Mesendoderm (in vitro differentiated cells): ENCODE measurements around the gene OR10H5.

Experiments used
- DNase-seq: peaks from one replicate; pipeline ENCODE4 v3.0.0; 2013
- H2AK5ac ChIP-seq: 2 replicates; pipeline ENCODE4 v1.6.1; 2013; ENCODE audit warnings: low read length, inconsistent platforms
- H2BK120ac ChIP-seq: 2 replicates; pipeline ENCODE4 v1.6.1; 2013; ENCODE audit warnings: low read depth, mild to moderate bottlenecking, low read length, moderate library complexity, mixed read lengths
- H2BK15ac ChIP-seq: replicated peaks from 2 replicates; pipeline ENCODE4 v1.6.1; 2013; ENCODE audit warnings: low read depth, mild to moderate bottlenecking, moderate library complexity
- H2BK5ac ChIP-seq: 2 replicates; pipeline ENCODE4 v1.6.1; 2013; ENCODE audit warnings: low read length, inconsistent platforms
- H3K18ac ChIP-seq: 2 replicates; pipeline ENCODE4 v1.6.1; 2013; ENCODE audit warnings: mild to moderate bottlenecking, low read length, mixed read lengths
- H3K23ac ChIP-seq: one replicate; pipeline ENCODE4 v1.6.1; 2013; ENCODE audit warnings: low read length
- H3K27ac ChIP-seq: 2 replicates; pipeline ENCODE4 v1.5.1; 2013; ENCODE audit warnings: low read depth, mild to moderate bottlenecking, inconsistent platforms, low read length, moderate library complexity
- H3K27me3 ChIP-seq: 2 replicates; pipeline ENCODE4 v1.6.1; 2013; ENCODE audit warnings: low read length, control low read depth, mild to moderate bottlenecking, inconsistent platforms; ENCODE audit not compliant: insufficient read depth, poor library complexity
- H3K36me3 ChIP-seq: 2 replicates; pipeline ENCODE4 v1.6.1; 2013; ENCODE audit warnings: low read length, inconsistent platforms; ENCODE audit not compliant: control insufficient read depth, insufficient read depth
- H3K4ac ChIP-seq: one replicate; pipeline ENCODE4 v1.6.1; 2013; ENCODE audit warnings: low read depth, mild to moderate bottlenecking, low read length, moderate library complexity
- H3K4me1 ChIP-seq: 2 replicates; pipeline ENCODE4 v1.6.1; 2013; ENCODE audit warnings: low read depth, low read length, inconsistent platforms; ENCODE audit not compliant: control insufficient read depth
- H3K4me2 ChIP-seq: 2 replicates; pipeline ENCODE4 v1.6.1; 2013; ENCODE audit warnings: low read length
- H3K4me3 ChIP-seq: 2 replicates; pipeline ENCODE4 v1.5.1; 2013; ENCODE audit warnings: mild to moderate bottlenecking, low read length
- H3K56ac ChIP-seq: one replicate; pipeline ENCODE4 v1.6.1; 2013; ENCODE audit warnings: low read length
- H3K79me1 ChIP-seq: 2 replicates; pipeline ENCODE4 v1.6.1; 2013; ENCODE audit warnings: low read length, inconsistent platforms
- H3K79me2 ChIP-seq: 2 replicates; pipeline ENCODE4 v1.6.1; 2013; ENCODE audit warnings: mild to moderate bottlenecking, low read length; ENCODE audit not compliant: control insufficient read depth, insufficient read depth
- H3K9ac ChIP-seq: 2 replicates; pipeline ENCODE4 v1.6.1; 2013; ENCODE audit warnings: low read length, inconsistent platforms
- H4K5ac ChIP-seq: one replicate; pipeline ENCODE4 v1.6.1; 2013; ENCODE audit warnings: low read length
- H4K8ac ChIP-seq: one replicate; pipeline ENCODE4 v1.6.1; 2013; ENCODE audit warnings: low read depth, mild to moderate bottlenecking, control low read depth, low read length, moderate library complexity
- WGBS: extraction: QIAGEN DNeasy Blood & Tissue Kit; methylation state at CpG from one replicate; pipeline ENCODE4 v1.1.7; 2013; ENCODE audit warnings: low lambda C conversion rate, missing lambda C conversion rate; ENCODE audit not compliant: insufficient coverage; ENCODE audit errors: extremely low coverage; 5-methylcytosine and 5-hydroxymethylcytosine counted together

Gene OR10H5

DNA sequence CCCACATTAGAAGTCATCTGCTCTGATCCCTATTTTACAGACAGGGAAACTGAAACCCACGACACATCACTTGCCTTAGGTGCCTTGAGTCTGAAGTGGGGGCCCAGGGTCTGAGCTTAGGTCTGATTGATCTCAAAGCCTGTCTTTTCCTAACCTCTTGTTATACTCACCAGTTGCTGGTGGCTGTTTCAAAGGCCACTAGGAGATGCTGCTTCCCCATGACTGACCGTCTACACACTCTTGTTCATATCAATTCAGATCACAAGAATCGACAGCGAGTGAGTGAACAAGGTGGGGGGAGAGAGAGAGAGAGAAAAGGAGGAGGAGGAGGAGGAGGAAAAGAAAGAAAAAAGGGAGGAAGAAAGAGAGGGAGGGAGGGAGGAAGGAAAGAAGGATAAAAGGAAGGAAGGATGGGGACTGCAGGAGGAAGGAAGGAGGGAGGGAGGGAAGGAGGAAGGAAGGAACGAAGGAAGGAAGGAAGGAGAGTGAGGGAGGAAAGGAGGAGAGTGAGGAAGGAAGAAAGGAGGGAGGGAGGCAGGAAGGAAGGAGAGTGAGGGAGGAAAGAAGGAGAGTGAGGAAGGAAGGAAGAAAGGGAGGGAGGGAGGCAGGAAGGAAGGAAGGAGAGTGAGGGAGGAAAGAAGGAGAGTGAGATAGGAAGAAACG, 24.7 kb downstream of the OR10H5 start:
- H3K4me3 ChIP-seq, result no peak overlapping the region
- H3K4me2 ChIP-seq, result no peak overlapping the region
- H3K27ac ChIP-seq, result no peak overlapping the region
- WGBS, result 100% methylated on average over 2 of the region's 6 CpGs
- H4K8ac ChIP-seq, result no peak overlapping the region
- H3K79me2 ChIP-seq, result no peaks in the 10 kb centered on the region
- no peak overlapping the region for H2BK15ac ChIP-seq
- H3K23ac ChIP-seq, result no peak overlapping the region
- no peak overlapping the region for H3K4ac ChIP-seq
- no peak overlapping the region for H2AK5ac ChIP-seq
- H3K36me3 ChIP-seq, result no peaks in the 10 kb centered on the region
- no peak overlapping the region for H2BK120ac ChIP-seq
- H3K79me1 ChIP-seq, result no peaks in the 10 kb centered on the region
- H3K9ac ChIP-seq, result no peak overlapping the region
- no peak for DNase-seq
- H3K4me1 ChIP-seq, result no peaks in the 10 kb centered on the region
- H3K27me3 ChIP-seq, result no peaks in the 10 kb centered on the region
- H3K56ac ChIP-seq, result no peak overlapping the region
- H3K18ac ChIP-seq, result no peak overlapping the region
- no peak overlapping the region for H2BK5ac ChIP-seq
- H4K5ac ChIP-seq, result no peak overlapping the region

DNA sequence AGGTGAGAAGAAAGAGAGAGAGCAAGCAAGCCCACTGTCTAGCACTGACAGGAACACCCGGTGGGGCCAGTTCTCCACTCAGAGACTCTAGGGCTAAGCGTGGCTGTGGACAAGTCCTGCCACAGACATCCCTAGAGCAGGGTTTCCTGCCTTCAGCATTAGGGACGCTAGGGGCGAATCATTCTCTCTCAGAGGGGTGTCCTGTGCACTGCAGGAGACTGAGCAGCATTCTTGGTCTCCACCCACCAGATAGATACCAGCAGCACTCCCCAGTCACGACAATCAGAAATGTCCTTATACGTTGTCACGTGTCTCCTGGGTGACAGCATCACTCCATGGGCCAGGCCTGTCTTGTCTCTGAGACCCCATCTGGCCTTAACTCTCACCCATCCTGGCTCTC, 26.5 kb downstream of the OR10H5 start:
- H3K36me3 ChIP-seq, result no peaks in the 10 kb centered on the region
- no peak overlapping the region for H3K9ac ChIP-seq
- H3K27me3 ChIP-seq, result no peaks in the 10 kb centered on the region
- WGBS, result no CpG with 5 or more reads among the region's 7 CpGs
- H3K79me1 ChIP-seq, result no peaks in the 10 kb centered on the region
- H3K4me1 ChIP-seq, result no peaks in the 10 kb centered on the region
- H4K5ac ChIP-seq, result no peak overlapping the region
- no peak overlapping the region for H3K56ac ChIP-seq
- H3K4ac ChIP-seq, result no peak overlapping the region
- H3K79me2 ChIP-seq, result no peaks in the 10 kb centered on the region
- no peak overlapping the region for H3K27ac ChIP-seq
- H2AK5ac ChIP-seq, result no peak overlapping the region
- no peak overlapping the region for H2BK5ac ChIP-seq
- no peak overlapping the region for H2BK120ac ChIP-seq
- H3K23ac ChIP-seq, result no peak overlapping the region
- H3K4me3 ChIP-seq, result no peak overlapping the region
- no peak overlapping the region for H3K18ac ChIP-seq
- DNase-seq, result no peak
- no peak overlapping the region for H4K8ac ChIP-seq
- H2BK15ac ChIP-seq, result no peak overlapping the region
- no peak overlapping the region for H3K4me2 ChIP-seq

DNA sequence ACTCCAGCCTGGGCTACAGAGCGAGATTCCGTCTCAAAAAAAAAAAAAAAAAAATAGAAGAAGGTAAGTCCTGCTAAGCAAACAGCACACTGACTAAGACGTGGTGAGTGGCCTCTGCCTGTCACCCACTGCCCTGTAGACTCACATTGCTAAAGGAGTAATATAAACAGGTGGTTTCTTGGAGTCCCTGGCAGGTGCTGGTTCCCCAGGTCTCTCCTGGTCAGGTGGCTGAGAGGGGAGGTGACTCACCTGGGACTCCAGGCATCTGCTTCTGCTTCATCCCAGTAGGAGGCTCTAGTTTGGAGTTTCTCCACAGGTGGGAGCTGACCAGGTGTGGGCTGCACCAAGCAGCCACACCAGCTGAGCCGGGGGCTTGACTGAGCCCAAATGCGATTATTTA, 27.8 kb downstream of the OR10H5 start, which contains the start of gene OR10H1:
Gene OR10H1, minus strand, starts transcription at position 359 of the 400 bp plus-strand sequence. CDS start 7,627 bp downstream, outside the sequence.
- Histone ChIP-seq H3K9ac (no peak within 1 kb of the TSS), H3K56ac (no peak within 1 kb of the TSS), H3K4me1 (no peaks in the 10 kb centered on the region), H3K79me1 (no peaks in the 10 kb centered on the region), H4K5ac (no peak within 1 kb of the TSS), H3K27me3 (no peaks in the 10 kb centered on the region), H3K4me2 (no peak within 1 kb of the TSS), H3K36me3 (no peaks in the 10 kb centered on the region), H3K23ac (no peak within 1 kb of the TSS), H3K4ac (no peak within 1 kb of the TSS), H3K18ac (no peak within 1 kb of the TSS), H3K4me3 (no peak within 1 kb of the TSS), H4K8ac (no peak within 1 kb of the TSS), H2BK15ac (no peak within 1 kb of the TSS), H2BK120ac (no peak within 1 kb of the TSS), H2BK5ac (no peak within 1 kb of the TSS), H3K27ac (no peak within 1 kb of the TSS), H2AK5ac (no peak within 1 kb of the TSS), H3K79me2 (no peaks in the 10 kb centered on the region)
- DNase-seq, result no peak
- WGBS, result no CpG with 5 or more reads among the region's 5 CpGs

DNA sequence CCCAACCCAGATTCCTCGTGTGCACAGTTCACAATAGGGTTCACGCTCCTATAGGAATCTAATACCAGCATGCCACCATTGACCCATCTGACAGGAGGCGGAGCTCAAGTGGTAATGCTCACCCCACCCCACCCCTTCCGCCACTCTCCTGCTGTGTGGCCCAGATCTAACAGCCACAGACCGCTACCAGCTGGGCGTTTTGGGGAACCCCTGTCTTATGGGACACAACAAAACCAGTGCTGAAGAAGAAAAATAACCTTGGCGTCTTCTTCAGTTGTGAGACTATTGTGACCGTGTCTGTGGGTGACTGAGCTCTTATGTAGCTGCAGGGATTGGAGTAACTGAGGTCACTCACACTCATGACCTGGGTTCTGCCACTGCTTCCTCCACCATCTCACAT, 33.2 kb downstream of the OR10H5 start:
- no peak overlapping the region for H3K4ac ChIP-seq
- H2BK120ac ChIP-seq, result no peak overlapping the region
- no peak for DNase-seq
- no peaks in the 10 kb centered on the region for H3K36me3 ChIP-seq
- no peak overlapping the region for H3K18ac ChIP-seq
- no peak overlapping the region for H4K5ac ChIP-seq
- H3K27ac ChIP-seq, result no peak overlapping the region
- H3K4me2 ChIP-seq, result no peak overlapping the region
- H2BK15ac ChIP-seq, result no peak overlapping the region
- H4K8ac ChIP-seq, result no peak overlapping the region
- no peak overlapping the region for H3K23ac ChIP-seq
- H3K4me3 ChIP-seq, result no peak overlapping the region
- no peaks in the 10 kb centered on the region for H3K79me1 ChIP-seq
- WGBS, result no CpG with 5 or more reads among the region's 8 CpGs
- no peaks in the 10 kb centered on the region for H3K79me2 ChIP-seq
- no peak overlapping the region for H2BK5ac ChIP-seq
- H2AK5ac ChIP-seq, result no peak overlapping the region
- H3K27me3 ChIP-seq, result no peaks in the 10 kb centered on the region
- H3K9ac ChIP-seq, result no peak overlapping the region
- H3K56ac ChIP-seq, result no peak overlapping the region
- no peaks in the 10 kb centered on the region for H3K4me1 ChIP-seq

GRCh38 chr19:15825753-15826152, 38.3 kb downstream of the OR10H5 start:
- Histone ChIP-seq H3K9ac (no peak overlapping the region), H3K27ac (no peak overlapping the region), H2BK5ac (no peak overlapping the region), H3K79me2 (no peaks in the 10 kb centered on the region), H3K18ac (no peak overlapping the region), H3K4ac (no peak overlapping the region), H3K79me1 (no peaks in the 10 kb centered on the region), H4K8ac (no peak overlapping the region), H3K4me2 (no peak overlapping the region), H3K27me3 (no peaks in the 10 kb centered on the region), H3K4me1 (no peaks in the 10 kb centered on the region), H2AK5ac (no peak overlapping the region), H3K56ac (no peak overlapping the region), H2BK120ac (no peak overlapping the region), H3K23ac (no peak overlapping the region), H3K36me3 (no peaks in the 10 kb centered on the region), H3K4me3 (no peak overlapping the region), H4K5ac (no peak overlapping the region), H2BK15ac (no peak overlapping the region)
- no CpG with 5 or more reads among the region's 1 CpG for WGBS
- no peak for DNase-seq

- DNase-seq, result peak; percentile 8
- Histone ChIP-seq H3K4me3 (no peak overlapping the region), H3K79me1 (no peaks in the 10 kb centered on the region), H2BK5ac (no peak overlapping the region), H4K8ac (no peak overlapping the region), H3K56ac (no peak overlapping the region), H3K4ac (no peak overlapping the region), H3K79me2 (no peaks in the 10 kb centered on the region), H3K36me3 (no peaks in the 10 kb centered on the region), H3K9ac (no peak overlapping the region), H3K18ac (no peak overlapping the region), H2BK120ac (no peak overlapping the region), H2BK15ac (no peak overlapping the region), H4K5ac (no peak overlapping the region), H3K4me2 (no peak overlapping the region), H3K4me1 (no peaks in the 10 kb centered on the region), H2AK5ac (no peak overlapping the region), H3K23ac (no peak overlapping the region), H3K27ac (no peak overlapping the region), H3K27me3 (no peaks in the 10 kb centered on the region)
- no CpG with 5 or more reads among the region's 7 CpGs for WGBS
Measured at GRCh38 chr19:15828121-15828610, 40.7 kb downstream of the OR10H5 start.
